Heart right ventricle (tissue), 16 donors: ENCODE results near the gene C16orf54. TPM values are rescaled to one million over a fixed set of nuclear protein-coding genes. Genes with fewer than 3 reads are reported as not detected.
"Not testable (repeated sequence)": the region's sequence is repeated elsewhere in the genome, so short reads cannot be mapped to it uniquely, and the experiment has no call there.

ENCODE experiments used
- ATAC-seq, 8 donors: fragments of 200-7000 bp; cut with Tn5 transposase; one replicate each; pipeline ENCODE4 v1.9.1; 2020; ENCODE audit warnings: mild to moderate bottlenecking in 8 of 8, moderate library complexity in 8 of 8, moderate number of reproducible peaks in 1 of 8
- DNase-seq, 2 donors: peaks; one replicate each; pipeline ENCODE4 v3.0.0-alpha.2; 2020
- H3K27ac ChIP-seq, 10 donors: fragments of 200-600 bp; sonication (generic) in 2 of 10; one replicate each; pipeline versions ENCODE4 v1.5.0 to v1.8.0; 2020 to 2022; ENCODE audit warnings: mild to moderate bottlenecking in 3 of 10
- H3K27me3 ChIP-seq, 7 donors: fragments of 200-600 bp; one replicate each; pipeline ENCODE4 v1.8.0; 2021 to 2022; ENCODE audit warnings: mild to moderate bottlenecking in 2 of 7
- H3K36me3 ChIP-seq, 9 donors: fragments of 200-600 bp; sonication (generic) in 1 of 9; one replicate each; pipeline versions ENCODE4 v1.5.0 to v1.8.0; 2020 to 2022; ENCODE audit warnings: mild to moderate bottlenecking in 2 of 9
- H3K4me1 ChIP-seq, 9 donors: fragments of 200-600 bp; sonication (generic) in 1 of 9; one replicate each; pipeline versions ENCODE4 v1.5.0 to v1.8.0; 2020 to 2022; ENCODE audit warnings: mild to moderate bottlenecking in 4 of 9
- H3K4me3 ChIP-seq, 10 donors: fragments of 200-600 bp; sonication (generic) in 2 of 10; one replicate each; pipeline versions ENCODE4 v1.5.0 to v1.8.0; 2020 to 2022; ENCODE audit warnings: mild to moderate bottlenecking in 7 of 10, moderate library complexity in 2 of 10
- H3K9me3 ChIP-seq, 11 donors: fragments of 200-600 bp in 10 of 11; sonication (generic) in 2 of 11; one replicate each; pipeline versions ENCODE4 v1.5.0 to v1.8.0; 2013 to 2022; ENCODE audit warnings: mild to moderate bottlenecking in 2 of 11, control low read depth in 1 of 11, moderate library complexity in 1 of 11
- WGBS, 2 donors: extraction: QIAGEN DNeasy Blood & Tissue Kit; methylation state at CpG; one replicate each; pipeline ENCODE4 v1.1.7; 2013; ENCODE audit warnings: inconsistent platforms in 1 of 2; 5-methylcytosine and 5-hydroxymethylcytosine counted together
- intact Hi-C, 10 donors: fragments of 100-400 bp; cut with DNase I; formaldehyde crosslinking; loops; one replicate each; pipeline versions ENCODE4 v1.11.1 to v1.14.2; 2022
- long read RNA-seq, 3 donors: library from polyadenylated mRNA; unstranded; transcript quantifications; one replicate each; pipeline ENCODE4 v2.0.0, GENCODE V29; 2020 to 2021
- polyA plus RNA-seq, 2 donors: library from polyadenylated mRNA; stranded (reverse); fragments of 200-250 nt; gene quantifications; one replicate each; pipeline ENCODE4 v1.2.3, GENCODE V29; 2013
- total RNA-seq, 10 donors: library from RNA; stranded (reverse); fragmentation: NEBNext Ultra II Directional in 3 of 10; extraction: Animal tissue kit (Norgen Biotek cat#: 25700) in 3 of 10; gene quantifications; one replicate each; pipeline versions ENCODE4 v1.2.1 to v1.2.4, GENCODE V29; 2021 to 2023
- TF ChIP-seq, protein P1 (sequence below), 9 donors: fragments of 200-600 bp; sonication (generic) in 2 of 9; IDR thresholded peaks; one replicate each; pipeline versions ENCODE4 v1.5.0 to v1.8.0; 2021 to 2022; ENCODE audit warnings: antibody characterized with exemption in 9 of 9, mild to moderate bottlenecking in 5 of 9, moderate library complexity in 1 of 9
- donor health status: Arrhythmogenic right ventricular cardiomyopathy.
- donor health status: ischemic (EF 13 %, LVEDD 7.1; RV severe dilation, severe dysfunction).
- donor health status: healthy with polysubstance abuse.
- donor health status: DM: no; HTN: yes; CAD: no.
- donor health status: DM: no; HTN: no; CAD: no.
- donor health status: ischemic (EF 25% LVEDD 6.9; RV normal size, moderate dysfunction).
- donor health status: ischemic (EF 25% LVEDD 5.7; RV mildly dilated, moderate dysfunction).
- donor health status: healthy.
- donor health status: DM: yes; HTN: yes; CAD: no.
- donor health status: Ischemic cardiomyopathy.
- donor health status: ischemic (EF 35%, LVEDD 5.7; RV mildly dilated, moderate dysfunction).
- donor health status: nonischemic (EF 11% LVEDD 7.7; RV severe dilation, severe dysfunction).
- donor health status: DM: yes; HTN: yes; CAD: no.
- donor health status: PGD.
- donor health status: ischemic (EF 29% LVEDD 5.4; RV normal size, mild dysfunction).
- donor health status: nonischemic (EF 23%, LVEDD 6.1; RV moderate dilation, normal function).

The C16orf54 gene, protein sequence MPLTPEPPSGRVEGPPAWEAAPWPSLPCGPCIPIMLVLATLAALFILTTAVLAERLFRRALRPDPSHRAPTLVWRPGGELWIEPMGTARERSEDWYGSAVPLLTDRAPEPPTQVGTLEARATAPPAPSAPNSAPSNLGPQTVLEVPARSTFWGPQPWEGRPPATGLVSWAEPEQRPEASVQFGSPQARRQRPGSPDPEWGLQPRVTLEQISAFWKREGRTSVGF
- 1 to 10 TPM in 3 of 10 donors, under 1 TPM in 7; 0.18 to 3.3 (median 0.65) TPM for total RNA-seq
- polyA plus RNA-seq = under 1 TPM; 0.26 to 0.29 TPM
- long read RNA-seq, donor 1 = 0 reads
- long read RNA-seq, donor 2, partial matches to known transcripts = 0 of 2 reads
- long read RNA-seq, donor 2, other reads (novel, unspliced or antisense) = 0 of 2 reads
- long read RNA-seq, donor 3 = 0 reads

DNA sequence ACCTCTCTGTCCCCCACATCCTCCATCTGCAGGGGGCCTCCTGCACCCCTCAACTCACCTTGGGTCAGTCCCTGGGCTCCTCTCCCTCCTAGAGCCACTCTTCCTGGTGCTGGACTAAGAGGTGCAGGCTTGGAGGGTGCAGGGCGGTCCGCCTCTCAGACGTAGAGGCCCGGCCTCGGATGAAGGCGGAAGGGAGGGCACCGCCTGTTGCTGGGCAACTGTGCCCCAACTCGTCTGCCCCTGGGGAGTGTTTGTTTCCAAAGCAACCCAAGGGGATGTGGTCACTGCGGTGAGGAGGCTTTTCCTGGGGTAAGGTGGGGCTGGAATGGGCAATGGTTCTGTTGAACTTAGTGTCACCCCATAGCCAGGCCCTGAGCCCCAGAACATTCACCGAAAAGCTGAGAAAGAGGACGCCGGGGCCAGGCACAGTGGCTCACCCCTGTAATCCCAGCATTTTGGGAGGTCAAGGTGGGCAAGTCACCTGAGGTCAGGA is at the start of gene C16orf54:
TSS of gene C16orf54 (minus strand) at position 138 of the 493 bp plus-strand sequence. CDS start 1,039 bp downstream, outside the sequence.
- Histone ChIP-seq H3K36me3 (peaks cover 0 to 13% (median 0%) of the 10 kb centered on the region in 9 donors), H3K27ac (peak within 1 kb of the TSS in 3 of 10 donors; percentile 27 to 93 (median 62)), H3K4me3 (peak within 1 kb of the TSS in 6 of 10 donors; percentile 23 to 72 (median 38)), H3K27me3 (peaks cover 0 to 11% (median 0%) of the 10 kb centered on the region in 7 donors), H3K9me3 (peaks cover 0 to 6% (median 0%) of the 10 kb centered on the region in 11 donors), H3K4me1 (peaks cover 0 to 37% (median 0%) of the 10 kb centered on the region in 9 donors)
- DNase-seq (peak; percentile 58 to 63), ATAC-seq (peak; percentile 79 to 91 (median 87))
- intact Hi-C loops = no loop called here
- TF ChIP-seq, protein P1, sequence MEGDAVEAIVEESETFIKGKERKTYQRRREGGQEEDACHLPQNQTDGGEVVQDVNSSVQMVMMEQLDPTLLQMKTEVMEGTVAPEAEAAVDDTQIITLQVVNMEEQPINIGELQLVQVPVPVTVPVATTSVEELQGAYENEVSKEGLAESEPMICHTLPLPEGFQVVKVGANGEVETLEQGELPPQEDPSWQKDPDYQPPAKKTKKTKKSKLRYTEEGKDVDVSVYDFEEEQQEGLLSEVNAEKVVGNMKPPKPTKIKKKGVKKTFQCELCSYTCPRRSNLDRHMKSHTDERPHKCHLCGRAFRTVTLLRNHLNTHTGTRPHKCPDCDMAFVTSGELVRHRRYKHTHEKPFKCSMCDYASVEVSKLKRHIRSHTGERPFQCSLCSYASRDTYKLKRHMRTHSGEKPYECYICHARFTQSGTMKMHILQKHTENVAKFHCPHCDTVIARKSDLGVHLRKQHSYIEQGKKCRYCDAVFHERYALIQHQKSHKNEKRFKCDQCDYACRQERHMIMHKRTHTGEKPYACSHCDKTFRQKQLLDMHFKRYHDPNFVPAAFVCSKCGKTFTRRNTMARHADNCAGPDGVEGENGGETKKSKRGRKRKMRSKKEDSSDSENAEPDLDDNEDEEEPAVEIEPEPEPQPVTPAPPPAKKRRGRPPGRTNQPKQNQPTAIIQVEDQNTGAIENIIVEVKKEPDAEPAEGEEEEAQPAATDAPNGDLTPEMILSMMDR (IDR thresholded peaks at IDR 0.05) = no peak
- WGBS, 2 donors = 74 to 87% methylated on average over 12 of the region's 12 CpGs

DNA sequence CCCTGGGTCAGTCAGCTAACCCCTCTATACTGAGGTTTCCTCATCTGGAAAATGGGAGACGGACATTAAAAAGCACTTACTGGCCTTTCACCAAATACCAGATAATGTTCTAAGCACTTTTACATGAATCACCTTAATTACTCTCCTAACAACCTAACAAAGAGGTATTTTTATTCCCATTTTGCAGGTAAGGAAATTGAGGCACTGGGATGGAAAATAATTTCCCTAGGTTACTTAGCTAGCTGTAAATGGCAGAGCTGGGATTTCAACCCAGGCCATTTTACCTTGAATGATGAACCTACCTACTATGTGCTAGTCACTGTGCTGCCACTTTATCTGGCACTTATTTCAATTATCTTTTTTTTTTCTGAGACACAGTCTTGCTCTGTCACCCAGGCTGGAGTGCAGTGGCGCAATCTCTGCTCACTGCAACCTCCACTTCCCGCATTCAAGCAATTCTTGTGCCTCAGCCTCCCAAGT is 48.5 kb upstream of the C16orf54 start:
- TF ChIP-seq, protein P1 (IDR thresholded peaks at IDR 0.05) = no peak
- 99% methylated on average over 3 of the region's 3 CpGs for WGBS, 2 donors
- Histone ChIP-seq H3K4me1 (peaks cover 10 to 27% (median 20%) of the 10 kb centered on the region in 9 donors), H3K4me3 (no peak overlapping the region), H3K36me3 (peaks cover 0 to 30% (median 5%) of the 10 kb centered on the region in 9 donors), H3K27ac (no peak overlapping the region), H3K27me3 (no peaks in the 10 kb centered on the region), H3K9me3 (no peaks in the 10 kb centered on the region)
- intact Hi-C loops = no loop called here
- no peak for DNase-seq
- no peak for ATAC-seq

DNA sequence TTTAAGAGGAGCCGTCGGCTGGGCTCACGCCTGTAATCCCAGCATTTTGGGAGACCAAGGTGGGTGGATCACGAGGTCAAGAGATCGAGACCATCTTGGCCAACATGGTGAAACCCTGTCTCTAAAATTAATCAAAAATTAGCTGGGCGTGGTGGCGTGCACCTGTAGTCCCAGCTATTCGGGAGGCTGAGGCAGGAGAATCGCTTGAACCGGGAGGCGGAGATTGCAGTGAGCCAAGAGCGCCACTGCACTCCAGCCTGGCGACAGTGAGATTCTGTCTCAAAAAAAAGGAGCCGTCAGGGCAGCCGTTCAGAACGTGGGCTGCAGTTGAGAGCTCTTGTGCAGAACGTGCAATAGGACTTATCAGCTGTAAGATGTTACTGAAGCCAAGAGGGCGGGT is 47.4 kb upstream of the C16orf54 start:
- 89 to 90% methylated on average over 18 of the region's 18 CpGs for WGBS, 2 donors
- ATAC-seq, H3K9me3 ChIP-seq, H3K27me3 ChIP-seq, DNase-seq, H3K27ac ChIP-seq, intact Hi-C loops, H3K4me3 ChIP-seq: not testable (repeated sequence)
- Histone ChIP-seq H3K36me3 (peaks cover 0 to 19% (median 0%) of the 10 kb centered on the region in 9 donors), H3K4me1 (peaks cover 10 to 28% (median 20%) of the 10 kb centered on the region in 9 donors)

DNA sequence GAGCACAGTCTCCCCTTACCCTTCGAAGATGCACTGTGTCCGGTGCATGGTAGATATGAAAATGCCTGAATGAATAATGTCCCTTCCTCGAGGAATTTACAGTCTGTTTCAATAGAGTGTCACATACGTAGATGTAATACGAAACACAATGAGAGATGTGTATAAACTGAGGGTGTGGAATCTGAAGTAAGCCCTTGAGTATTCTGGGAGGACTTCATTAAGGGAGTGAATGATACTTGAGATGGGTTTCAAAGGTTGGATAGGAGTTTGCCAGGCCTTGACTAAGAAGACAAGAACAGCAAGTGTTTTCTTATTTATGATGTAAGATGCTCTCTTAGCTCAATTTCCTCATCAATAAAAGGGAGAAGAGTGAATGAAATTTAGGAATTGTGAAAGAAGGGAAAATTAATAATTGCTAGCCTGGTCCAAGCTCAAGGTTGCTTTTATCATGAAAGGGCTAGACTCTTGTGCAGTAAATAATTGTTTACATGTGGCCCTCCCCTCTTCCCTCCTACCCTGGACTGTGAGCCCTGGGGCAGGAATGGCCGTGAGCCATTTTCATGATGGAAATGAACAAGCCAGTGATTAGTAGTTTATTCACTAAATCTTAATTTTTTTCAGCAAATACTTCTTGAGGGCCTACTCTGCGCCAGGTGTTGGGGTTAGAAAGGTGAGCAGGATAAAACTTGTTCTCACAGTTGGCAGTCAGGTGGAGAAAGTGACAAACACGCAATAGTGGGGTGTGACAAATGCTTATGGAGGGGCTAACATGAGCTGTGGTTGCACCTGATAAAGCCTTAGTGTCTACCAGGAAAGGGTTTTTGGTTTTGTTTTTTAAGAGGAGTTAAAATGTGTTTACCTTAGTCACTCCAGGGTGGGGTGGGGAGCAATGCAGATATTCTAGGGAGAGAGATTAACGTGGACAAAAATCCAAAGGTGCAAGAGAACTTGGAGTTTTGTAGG is 46.3 kb upstream of the C16orf54 start:
- TF ChIP-seq, protein P1 (IDR thresholded peaks at IDR 0.05) = no peak
- peaks cover 0 to 9% (median 0%) of the 10 kb centered on the region in 9 donors for H3K36me3 ChIP-seq
- 76 to 80% methylated on average over 9 of the region's 9 CpGs for WGBS, 2 donors
- peaks cover 10 to 28% (median 20%) of the 10 kb centered on the region in 9 donors for H3K4me1 ChIP-seq
- H3K27ac ChIP-seq = peak overlapping the region in 1 of 10 donors; percentile 87
- DNase-seq = no peak
- H3K27me3 ChIP-seq = no peaks in the 10 kb centered on the region
- no peak for ATAC-seq
- peak overlapping the region in 5 of 10 donors; percentile 69 to 98 (median 82) for H3K4me3 ChIP-seq
- intact Hi-C loops = loop anchor here in 1 of 10 donors (2.0 kb wide), 1 partner anchor 13 kb away; no protein-coding TSS in a partner anchor
- H3K9me3 ChIP-seq = no peaks in the 10 kb centered on the region
